GM19397 (cell line): Measurements from ENCODE around the gene IFT43.
"Not testable (repeated sequence)": the region's sequence is repeated elsewhere in the genome, so short reads cannot be mapped to it uniquely, and the experiment has no call there.

ENCODE experiments used
- ATAC-seq: cut with Tn5 transposase; IDR thresholded peaks from one replicate; pipeline ENCODE4 v1.9.1; 2021; ENCODE audit warnings: mild to moderate bottlenecking, moderate library complexity; ENCODE audit not compliant: unreplicated experiment

IFT43 gene

DNA sequence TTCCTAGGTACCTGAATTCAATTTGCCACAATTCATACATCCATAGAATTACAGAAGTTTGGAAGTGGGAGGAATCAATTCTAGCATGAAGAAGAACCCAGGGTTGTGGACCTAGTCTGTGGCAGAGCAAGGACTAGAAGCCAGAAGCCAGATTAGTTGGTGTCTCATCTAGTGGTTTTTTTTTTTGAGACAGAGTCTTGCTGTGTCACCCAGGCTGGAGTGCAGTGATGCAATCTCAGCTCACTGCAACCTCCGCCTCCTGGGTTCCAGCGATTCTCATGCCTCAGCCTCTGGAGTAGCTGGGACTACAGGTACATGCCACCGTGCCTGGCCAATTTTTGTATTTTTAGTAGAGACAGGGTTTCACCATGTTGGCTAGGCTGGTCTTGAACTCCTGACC, 24.1 kb downstream of the IFT43 start:
- not testable (repeated sequence) for ATAC-seq

- ATAC-seq = no peak
Observed at GRCh38 chr14:76011930-76012329, 26.4 kb downstream of the IFT43 start.

GRCh38 chr14:76012354-76012753, 26.8 kb downstream of the IFT43 start:
- ATAC-seq = no peak

- ATAC-seq = no peak
Observed at GRCh38 chr14:76015191-76015590, 29.6 kb downstream of the IFT43 start.

DNA sequence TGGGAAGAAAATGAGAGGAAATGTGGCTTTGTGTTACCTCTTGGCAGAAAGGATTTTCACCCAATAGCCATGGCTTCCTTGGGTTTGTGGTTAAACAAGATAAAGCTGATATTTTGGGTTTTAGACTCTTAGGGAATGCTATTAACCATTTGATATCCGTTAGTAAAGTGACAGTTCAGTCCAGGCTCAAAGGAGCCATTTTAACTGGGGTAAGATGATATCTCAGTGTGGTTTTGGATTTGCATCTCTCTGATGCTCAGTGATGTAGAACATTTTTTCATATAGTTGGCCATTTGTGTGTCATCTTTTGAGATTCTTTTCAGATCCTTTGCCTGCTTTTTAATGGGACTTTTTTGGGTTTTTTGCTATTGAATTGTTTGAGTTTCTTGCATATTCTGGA, 30.1 kb downstream of the IFT43 start:
- no peak for ATAC-seq

- no peak for ATAC-seq
Observed at GRCh38 chr14:76019676-76020075, 34.1 kb downstream of the IFT43 start.

GRCh38 chr14:76022991-76023390, 37.4 kb downstream of the IFT43 start:
- no peak for ATAC-seq

DNA sequence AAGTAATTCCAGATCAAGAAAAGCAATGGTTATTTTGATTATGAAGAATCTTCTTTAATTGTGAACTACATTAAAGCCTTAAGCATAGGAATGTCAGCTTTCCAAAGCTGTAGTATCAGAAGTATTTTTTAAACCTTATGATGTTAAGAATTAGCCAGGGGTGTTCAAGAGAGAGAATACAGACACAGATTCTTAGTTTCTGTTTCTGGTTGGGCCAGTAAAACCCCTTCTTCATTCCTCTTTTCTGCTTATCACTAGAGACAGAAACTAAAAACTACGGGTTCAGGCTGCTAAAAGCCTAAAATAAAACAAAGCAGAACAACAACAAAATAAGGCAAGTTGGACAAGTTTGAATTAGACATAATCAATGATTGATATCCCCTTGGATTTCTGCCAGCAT, 38.2 kb downstream of the IFT43 start:
- ATAC-seq = no peak

DNA sequence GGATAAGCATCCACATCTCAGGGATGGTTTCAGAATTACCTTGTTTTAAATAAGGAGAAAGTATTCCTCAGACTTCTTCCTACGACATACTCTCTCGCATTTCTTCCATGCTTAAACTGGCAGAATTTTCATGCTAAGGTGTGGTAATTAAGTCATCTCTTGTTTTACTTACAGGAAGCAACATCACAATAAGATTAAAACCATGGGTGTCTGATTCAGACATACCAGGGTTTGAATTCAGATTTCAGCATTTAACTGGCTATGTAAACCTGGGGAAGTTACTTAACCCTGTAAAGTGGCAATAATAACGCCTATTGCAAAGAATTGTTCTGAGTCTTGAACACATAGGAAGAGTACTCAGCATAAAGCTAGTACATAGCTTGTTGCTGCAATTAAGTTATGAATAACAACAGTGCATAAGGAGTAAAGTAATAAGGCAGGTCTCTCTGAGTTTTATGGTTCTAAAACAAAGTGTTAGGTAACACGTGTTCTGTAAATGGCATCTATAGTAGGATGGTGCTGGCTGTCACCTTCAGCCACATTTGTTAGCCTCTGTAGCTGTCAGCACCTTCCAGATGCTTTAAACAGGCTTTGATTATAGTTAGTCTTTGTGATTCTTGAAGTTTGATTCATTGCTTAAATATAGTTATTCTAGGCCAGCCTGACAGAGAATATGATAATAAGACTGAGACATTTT, 38.8 kb downstream of the IFT43 start:
- ATAC-seq = no peak

- ATAC-seq = no peak
Observed at GRCh38 chr14:76034566-76034965, 49.0 kb downstream of the IFT43 start.

- ATAC-seq = no peak
Observed at GRCh38 chr14:76040704-76041103, 55.1 kb downstream of the IFT43 start.

DNA sequence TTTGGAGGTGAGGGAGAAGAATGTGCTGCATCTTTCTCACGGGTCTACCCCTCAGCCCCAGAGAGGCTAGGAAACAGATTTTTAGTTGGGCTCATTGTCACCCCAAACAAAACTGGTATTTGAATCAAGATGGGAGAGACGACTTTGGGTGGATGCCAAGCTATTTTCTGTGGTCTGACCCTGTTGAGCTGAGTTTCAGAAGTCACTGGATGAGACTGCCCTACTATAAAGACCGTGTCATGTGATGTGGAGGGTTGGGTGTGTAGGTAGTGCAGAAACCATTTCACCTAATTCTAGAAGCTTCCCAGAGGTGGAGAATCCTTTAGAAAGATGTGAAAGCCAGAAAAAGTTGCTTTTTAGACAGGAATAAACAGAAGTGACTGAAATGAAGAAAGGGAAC, 60.2 kb downstream of the IFT43 start:
- no peak for ATAC-seq

GRCh38 chr14:76050250-76050649, 64.7 kb downstream of the IFT43 start:
- ATAC-seq = no peak

GRCh38 chr14:76050797-76051392, 65.3 kb downstream of the IFT43 start:
- ATAC-seq = no peak

DNA sequence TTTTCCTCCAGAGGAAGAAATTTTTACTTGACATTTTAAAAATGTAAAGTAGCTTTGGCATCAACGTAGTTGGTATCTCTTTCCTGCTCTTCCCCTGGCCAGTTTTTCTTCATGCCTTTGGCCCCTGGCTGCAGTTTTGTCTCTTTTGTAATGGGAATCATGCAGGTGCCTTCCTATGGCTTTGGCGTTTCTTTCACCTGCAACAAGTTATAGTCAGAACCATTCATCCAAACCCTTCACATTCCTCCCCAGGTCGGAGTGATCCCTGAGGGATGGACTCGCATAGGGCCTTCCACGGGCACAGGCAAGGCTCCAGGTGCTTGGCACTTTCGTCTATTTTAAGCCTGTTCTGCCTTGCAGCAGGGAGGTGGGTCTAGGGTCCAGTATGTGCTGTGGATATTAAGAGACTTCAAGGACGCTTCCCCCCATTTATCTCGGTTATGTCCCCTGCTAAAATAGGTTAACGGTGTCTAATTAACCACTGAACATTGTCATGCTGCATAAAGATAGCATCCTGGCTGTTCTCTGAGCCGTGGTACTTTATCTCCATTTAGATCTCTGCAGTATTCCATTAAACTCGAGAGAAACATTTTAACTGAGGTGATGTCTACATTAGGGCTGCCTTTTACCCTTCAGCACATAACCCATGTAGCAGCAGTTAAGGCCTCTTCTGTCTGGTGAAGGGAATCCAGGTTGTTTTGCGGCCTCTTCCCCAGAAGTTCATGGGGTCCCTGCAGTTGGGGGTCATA, 66.3 kb downstream of the IFT43 start:
- ATAC-seq = no peak

GRCh38 chr14:76053572-76054355, 68.2 kb downstream of the IFT43 start:
- ATAC-seq = no peak

DNA sequence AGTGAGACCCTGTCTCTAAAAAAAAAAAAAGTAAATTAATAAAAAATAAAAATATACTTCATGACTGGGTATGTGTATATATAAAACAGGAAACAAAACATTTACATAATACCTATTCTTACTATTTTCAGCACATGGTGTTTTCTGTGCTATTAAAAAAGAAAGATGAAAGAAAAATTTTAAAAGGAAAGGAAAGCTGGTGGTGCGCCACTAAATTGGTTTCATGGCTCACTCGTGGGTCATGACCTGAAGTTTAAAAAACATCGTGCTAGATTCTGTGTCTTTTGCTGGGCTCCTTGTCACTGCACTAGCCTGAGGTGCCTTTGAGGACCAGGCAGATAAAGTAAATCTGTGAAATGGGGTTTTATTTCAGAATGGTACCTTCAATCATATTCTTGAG, 69.8 kb downstream of the IFT43 start:
- ATAC-seq = no peak

DNA sequence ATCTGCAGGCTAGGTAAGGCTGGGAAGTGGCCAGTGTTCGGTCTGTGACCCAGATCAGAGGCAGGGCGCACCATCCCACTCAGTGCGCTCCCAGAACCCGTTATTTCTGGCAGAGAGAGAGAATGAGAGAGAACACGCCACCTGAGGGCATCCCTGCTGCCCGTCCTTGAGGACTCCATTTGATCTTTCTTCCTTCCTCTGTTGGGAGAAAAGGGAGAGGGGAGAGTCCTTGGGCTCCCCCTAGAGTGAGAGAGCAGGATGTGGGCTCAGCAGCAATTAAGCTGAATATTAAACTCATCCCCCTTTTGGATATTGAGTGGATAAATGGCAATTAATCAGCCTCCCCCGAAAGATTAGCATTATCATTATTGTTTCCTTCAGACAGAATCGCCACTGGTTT, 70.6 kb downstream of the IFT43 start:
- ATAC-seq = no peak

DNA sequence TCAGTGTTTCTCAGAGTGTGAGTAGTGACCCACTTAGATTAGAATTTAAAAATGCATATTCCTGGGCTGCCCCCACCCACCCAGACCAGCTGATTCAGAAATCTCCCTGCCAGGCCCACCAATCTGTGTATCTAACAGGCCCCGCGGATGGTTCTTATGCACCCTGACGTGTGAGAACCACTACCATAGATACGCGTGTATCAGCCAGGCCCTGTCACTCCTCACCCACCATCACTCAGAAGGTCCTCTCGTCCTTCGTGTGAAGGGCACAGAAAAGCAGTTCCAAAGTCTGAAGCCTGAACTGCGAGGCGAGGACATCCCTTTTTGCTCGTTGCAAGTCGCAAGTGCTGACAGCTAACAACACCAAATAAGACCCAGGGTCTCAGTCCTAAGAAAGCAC, 72.4 kb downstream of the IFT43 start:
- ATAC-seq = no peak

GRCh38 chr14:76063327-76063726, 77.8 kb downstream of the IFT43 start:
- no peak for ATAC-seq

GRCh38 chr14:76065519-76065918, 80.0 kb downstream of the IFT43 start:
- no peak for ATAC-seq
